ENCODE data around the gene PAFAH1B1. TPM values are rescaled to one million over a fixed set of nuclear protein-coding genes. Genes with fewer than 3 reads are reported as not detected.

PAFAH1B1 gene
- total RNA-seq, 2 donors from 2014 or later: 39.7 to 60.3 TPM

- WGBS, 2 donors: 64 to 71% methylated on average over 24 to 27 of the region's 27 CpGs
- H3K36me3 ChIP-seq (replicated peaks in 1 of 2; ENCODE audit: insufficient read depth in 1 of 2, low read depth in 2 of 2): peaks cover 4 to 16% of the 10 kb centered on the region in 2 donors
- ATAC-seq: peak; percentile 22
- peak; percentile 25 to 61 (median 52) for DNase-seq
- no peaks in the 10 kb centered on the region for H3K27me3 ChIP-seq
- TF ChIP-seq CTCF (IDR thresholded peaks at IDR 0.05) (no peak), POLR2A (IDR thresholded peaks at IDR 0.05) (no peak)
- H3K4me1 ChIP-seq: peaks cover 14% of the 10 kb centered on the region
- no peaks in the 10 kb centered on the region for H3K9me3 ChIP-seq
- peak overlapping the region in 2 of 4 donors; percentile 33 to 40 for H3K27ac ChIP-seq
- no peak overlapping the region for H3K4me3 ChIP-seq
- intact Hi-C loops (cut with DNase I): no loop called here
These were observed 95.2 kb downstream of the PAFAH1B1 start for GRCh38 chr17:2688351-2689342.

- TF ChIP-seq POLR2A (IDR thresholded peaks at IDR 0.05) (no peak), CTCF (IDR thresholded peaks at IDR 0.05) (no peak)
- intact Hi-C loops (cut with DNase I): no loop called here
- H3K4me1 ChIP-seq: peaks cover 8% of the 10 kb centered on the region
- no peak for ATAC-seq
- H3K27me3 ChIP-seq: no peaks in the 10 kb centered on the region
- peak overlapping the region in 2 of 4 donors; percentile 33 to 40 for H3K27ac ChIP-seq
- 84 to 85% methylated on average over 12 to 22 of the region's 40 CpGs for WGBS, 2 donors
- DNase-seq: peak in 3 of 4 donors; percentile 20 to 26 (median 21)
- H3K4me3 ChIP-seq: no peak overlapping the region
- H3K36me3 ChIP-seq (replicated peaks in 1 of 2; ENCODE audit: insufficient read depth in 1 of 2, low read depth in 2 of 2): peaks cover 10 to 16% of the 10 kb centered on the region in 2 donors
- no peaks in the 10 kb centered on the region for H3K9me3 ChIP-seq
These were observed 96.1 kb downstream of the PAFAH1B1 start for GRCh38 chr17:2689411-2690164.

GRCh38 chr17:2690165-2691068, 97.0 kb downstream of the PAFAH1B1 start:
- Histone ChIP-seq H3K27ac (no peak overlapping the region), H3K4me1 (peaks cover 8% of the 10 kb centered on the region), H3K27me3 (no peaks in the 10 kb centered on the region), H3K36me3 (replicated peaks in 1 of 2; ENCODE audit: insufficient read depth in 1 of 2, low read depth in 2 of 2) (peaks cover 16 to 23% of the 10 kb centered on the region in 2 donors), H3K9me3 (no peaks in the 10 kb centered on the region), H3K4me3 (no peak overlapping the region)
- 91 to 96% methylated on average over 20 to 52 of the region's 55 CpGs for WGBS, 2 donors
- DNase-seq (peak in 1 of 4 donors; percentile 13), ATAC-seq (no peak)
- intact Hi-C loops (cut with DNase I): no loop called here
- no peak for TF ChIP-seq POLR2A (IDR thresholded peaks at IDR 0.05)
- no peak for TF ChIP-seq CTCF (IDR thresholded peaks at IDR 0.05)

GRCh38 chr17:2691069-2691871, 97.8 kb downstream of the PAFAH1B1 start:
- DNase-seq (peak in 1 of 4 donors; percentile 12), ATAC-seq (no peak)
- intact Hi-C loops (cut with DNase I): no loop called here
- no peaks in the 10 kb centered on the region for H3K27me3 ChIP-seq
- TF ChIP-seq CTCF (IDR thresholded peaks at IDR 0.05): no peak
- no peak for TF ChIP-seq POLR2A (IDR thresholded peaks at IDR 0.05)
- no peak overlapping the region for H3K4me3 ChIP-seq
- whole genome bisulfite sequencing, 2 donors: 93 to 95% methylated on average over 52 to 61 of the region's 62 CpGs
- H3K36me3 ChIP-seq (replicated peaks in 1 of 2; ENCODE audit: insufficient read depth in 1 of 2, low read depth in 2 of 2): peaks cover 23 to 31% of the 10 kb centered on the region in 2 donors
- no peak overlapping the region for H3K27ac ChIP-seq
- H3K4me1 ChIP-seq: peaks cover 7% of the 10 kb centered on the region
- no peaks in the 10 kb centered on the region for H3K9me3 ChIP-seq
